ENCODE results near the gene DTNA.

DTNA gene

DNA sequence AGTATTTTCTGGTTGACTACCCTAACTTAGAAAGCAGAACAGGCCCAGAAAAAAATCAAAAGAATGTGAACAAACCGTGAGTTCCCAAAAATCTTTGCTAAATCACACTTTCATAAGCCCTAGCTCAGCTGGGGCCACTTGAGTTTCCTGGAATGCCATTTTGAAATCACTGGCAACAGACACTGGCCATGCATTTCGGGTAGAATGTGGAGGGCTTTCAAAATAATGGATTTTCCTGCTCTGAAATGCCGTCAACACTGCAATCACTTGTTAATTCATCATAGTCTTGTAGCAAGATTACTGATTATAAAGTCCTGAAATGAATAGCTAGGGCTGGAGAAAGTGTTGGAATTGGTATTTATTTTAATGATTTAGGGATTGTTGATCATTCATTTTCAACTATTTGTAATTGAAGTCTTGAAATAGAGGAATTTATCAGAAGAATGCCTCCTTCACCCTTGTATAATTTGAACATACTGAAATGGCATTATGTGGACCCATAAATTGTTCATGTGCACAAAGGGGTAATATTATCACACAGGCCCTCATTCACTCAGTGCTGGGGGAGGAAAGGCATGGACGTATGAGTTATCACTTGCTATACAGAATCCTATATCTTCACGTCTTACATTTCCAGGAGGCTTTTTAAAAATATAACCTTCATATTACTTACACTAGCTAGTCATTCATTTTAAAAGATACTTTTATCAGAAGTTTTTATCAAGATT lies 134.8 kb downstream of the DTNA start:
- TF ChIP-seq CTCF (IDR thresholded peaks at IDR 0.05; ENCODE audit: low read length), result no peak
- TF ChIP-seq EZH2 (optimal IDR thresholded peaks at IDR 0.05; ENCODE audit: low read depth, low read length), result no peak
- TF ChIP-seq EZH2phosphoT487 (IDR thresholded peaks at IDR 0.05; ENCODE audit: low read length), result no peak
- Histone ChIP-seq H3K4me1 (ENCODE audit: low read length) (no peaks in the 10 kb centered on the region), H3K36me3 (replicated peaks; ENCODE audit: insufficient read depth, low read length) (no peaks in the 10 kb centered on the region), H3K9me2 (replicated peaks; ENCODE audit: insufficient read depth, low read length) (no peaks in the 10 kb centered on the region), H3K9ac (ENCODE audit: low read length) (no peak overlapping the region), H3K27me3 (replicated peaks; ENCODE audit: insufficient read depth, low read length) (no peaks in the 10 kb centered on the region), H3K79me2 (ENCODE audit: low read length) (no peaks in the 10 kb centered on the region), H3K4me3 (ENCODE audit: low read length) (no peak overlapping the region), H3K4me2 (ENCODE audit: low read depth, low read length) (no peak overlapping the region), H2AFZ (ENCODE audit: low read length) (no peak overlapping the region), H3F3A (ENCODE audit: insufficient read depth, low read length) (no peaks in the 10 kb centered on the region), H3K27ac (ENCODE audit: low read length) (no peak overlapping the region), H3K9me3 (replicated peaks; ENCODE audit: insufficient read depth, low read length) (no peaks in the 10 kb centered on the region), H4K20me1 (ENCODE audit: insufficient read depth, low read length) (no peaks in the 10 kb centered on the region)
- DNase-seq, result no peak

DNA sequence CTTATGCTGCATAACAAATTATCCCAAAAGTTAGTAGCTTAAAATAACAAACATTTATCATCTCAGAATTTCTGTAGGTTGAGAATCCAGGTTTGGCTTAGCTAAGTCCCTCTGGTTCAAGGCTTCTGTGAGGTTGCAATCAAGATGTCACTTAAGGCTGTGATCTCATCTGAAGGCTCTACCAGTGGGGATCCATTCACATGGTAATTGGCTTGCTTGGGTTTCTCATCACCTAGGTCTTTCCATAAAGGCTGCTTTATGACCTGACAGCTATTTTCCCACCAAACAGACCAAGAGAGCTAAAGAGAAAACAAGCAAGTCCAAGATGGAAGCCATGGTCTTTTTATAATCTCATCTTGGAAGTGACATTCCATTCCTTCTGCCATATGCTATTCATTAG lies 137.3 kb downstream of the DTNA start:
- Histone ChIP-seq H3K9ac (ENCODE audit: low read length) (no peak overlapping the region), H3K4me2 (ENCODE audit: low read depth, low read length) (no peak overlapping the region), H3F3A (ENCODE audit: insufficient read depth, low read length) (no peaks in the 10 kb centered on the region), H3K9me3 (replicated peaks; ENCODE audit: insufficient read depth, low read length) (no peaks in the 10 kb centered on the region), H3K9me2 (replicated peaks; ENCODE audit: insufficient read depth, low read length) (no peaks in the 10 kb centered on the region), H3K36me3 (replicated peaks; ENCODE audit: insufficient read depth, low read length) (no peaks in the 10 kb centered on the region), H4K20me1 (ENCODE audit: insufficient read depth, low read length) (no peaks in the 10 kb centered on the region), H2AFZ (ENCODE audit: low read length) (no peak overlapping the region), H3K4me1 (ENCODE audit: low read length) (no peaks in the 10 kb centered on the region), H3K79me2 (ENCODE audit: low read length) (no peaks in the 10 kb centered on the region), H3K27me3 (replicated peaks; ENCODE audit: insufficient read depth, low read length) (no peaks in the 10 kb centered on the region), H3K4me3 (ENCODE audit: low read length) (no peak overlapping the region), H3K27ac (ENCODE audit: low read length) (no peak overlapping the region)
- DNase-seq, result no peak
- TF ChIP-seq CTCF (IDR thresholded peaks at IDR 0.05; ENCODE audit: low read length) (no peak), EZH2 (optimal IDR thresholded peaks at IDR 0.05; ENCODE audit: low read depth, low read length) (no peak), EZH2phosphoT487 (IDR thresholded peaks at IDR 0.05; ENCODE audit: low read length) (no peak)

DNA sequence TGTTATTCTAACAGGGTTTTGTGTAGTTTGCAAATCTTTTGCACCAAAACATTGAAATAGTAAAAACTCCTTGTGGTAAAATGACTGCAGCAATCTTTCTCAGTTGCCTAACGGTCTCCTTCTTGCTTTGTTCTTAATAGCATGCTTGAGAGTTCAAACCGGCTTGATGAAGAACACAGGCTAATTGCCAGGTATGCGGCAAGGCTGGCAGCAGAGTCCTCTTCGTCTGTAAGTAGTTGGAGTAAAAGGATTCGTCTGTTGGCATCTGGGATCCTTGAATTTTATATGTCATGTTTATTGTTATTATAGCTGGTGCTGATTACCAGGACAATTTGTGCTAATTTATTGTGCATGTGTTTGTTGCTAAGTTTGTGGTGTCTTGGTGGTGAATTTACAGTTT lies 138.1 kb downstream of the DTNA start:
- no peaks in the 10 kb centered on the region for H3K79me2 ChIP-seq (ENCODE audit: low read length)
- no peaks in the 10 kb centered on the region for H3K36me3 ChIP-seq (replicated peaks; ENCODE audit: insufficient read depth, low read length)
- DNase-seq, result no peak
- TF ChIP-seq EZH2 (optimal IDR thresholded peaks at IDR 0.05; ENCODE audit: low read depth, low read length) (no peak), CTCF (IDR thresholded peaks at IDR 0.05; ENCODE audit: low read length) (no peak), EZH2phosphoT487 (IDR thresholded peaks at IDR 0.05; ENCODE audit: low read length) (no peak)
- H3K27ac ChIP-seq (ENCODE audit: low read length), result no peak overlapping the region
- H2AFZ ChIP-seq (ENCODE audit: low read length), result no peak overlapping the region
- H3K27me3 ChIP-seq (replicated peaks; ENCODE audit: insufficient read depth, low read length), result no peaks in the 10 kb centered on the region
- no peaks in the 10 kb centered on the region for H4K20me1 ChIP-seq (ENCODE audit: insufficient read depth, low read length)
- H3K4me3 ChIP-seq (ENCODE audit: low read length), result no peak overlapping the region
- H3K9me2 ChIP-seq (replicated peaks; ENCODE audit: insufficient read depth, low read length), result no peaks in the 10 kb centered on the region
- no peaks in the 10 kb centered on the region for H3F3A ChIP-seq (ENCODE audit: insufficient read depth, low read length)
- no peak overlapping the region for H3K4me2 ChIP-seq (ENCODE audit: low read depth, low read length)
- H3K9ac ChIP-seq (ENCODE audit: low read length), result no peak overlapping the region
- no peaks in the 10 kb centered on the region for H3K4me1 ChIP-seq (ENCODE audit: low read length)
- no peaks in the 10 kb centered on the region for H3K9me3 ChIP-seq (replicated peaks; ENCODE audit: insufficient read depth, low read length)

All from MM.1S (cell line).